ENCODE data around the gene BCAR3. TPM values are rescaled to one million over a fixed set of nuclear protein-coding genes. Genes with fewer than 3 reads are reported as not detected.
"Not testable (repeated sequence)": the region's sequence is repeated elsewhere in the genome, so short reads cannot be mapped to it uniquely, and the experiment has no call there.

BCAR3 gene
- total RNA-seq, 1 donor from 2014 or later = 16.6 TPM

- no peak for DNase-seq (ENCODE audit: extremely low spot score, unreplicated experiment)
Measured at GRCh38 chr1:93665015-93665414, 16.6 kb downstream of the BCAR3 start.

GRCh38 chr1:93663208-93663614 is 18.4 kb downstream of the BCAR3 start:
- Mint-ChIP-seq H3K27ac (peak overlapping the region; percentile 93), H3K4me1 (ENCODE audit: unreplicated experiment) (peaks cover 59% of the 10 kb centered on the region)
- TF ChIP-seq CTCF (conservative IDR thresholded peaks at IDR 0.05) = no peak

More at GRCh38 chr1:93665015-93665414, 16.6 kb downstream of the BCAR3 start:
- Mint-ChIP-seq H3K27ac (peak overlapping the region; percentile 93), H3K27me3 (no peaks in the 10 kb centered on the region), H3K36me3 (peaks cover 43% of the 10 kb centered on the region), H3K9me3 (no peaks in the 10 kb centered on the region), H3K4me1 (ENCODE audit: unreplicated experiment) (peaks cover 66% of the 10 kb centered on the region), H3K4me3 (no peak overlapping the region)
- TF ChIP-seq CTCF (conservative IDR thresholded peaks at IDR 0.05) = no peak

GRCh38 chr1:93662481-93663207 is 19.0 kb downstream of the BCAR3 start:
- TF ChIP-seq CTCF (conservative IDR thresholded peaks at IDR 0.05) = no peak
- DNase-seq (ENCODE audit: extremely low spot score, unreplicated experiment) = no peak
- Mint-ChIP-seq H3K4me1 (ENCODE audit: unreplicated experiment) (peaks cover 53% of the 10 kb centered on the region), H3K9me3 (no peaks in the 10 kb centered on the region), H3K36me3 (peaks cover 44% of the 10 kb centered on the region), H3K4me3 (peak overlapping the region; percentile 69), H3K27me3 (no peaks in the 10 kb centered on the region), H3K27ac (peak overlapping the region; percentile 93)

More at GRCh38 chr1:93663208-93663614, 18.4 kb downstream of the BCAR3 start:
- H3K27me3 Mint-ChIP-seq = no peaks in the 10 kb centered on the region
- no peak for DNase-seq (ENCODE audit: extremely low spot score, unreplicated experiment)
- no peak overlapping the region for H3K4me3 Mint-ChIP-seq
- H3K9me3 Mint-ChIP-seq = no peaks in the 10 kb centered on the region
- peaks cover 47% of the 10 kb centered on the region for H3K36me3 Mint-ChIP-seq

- H3K4me3 Mint-ChIP-seq = peak overlapping the region; percentile 69
- no peaks in the 10 kb centered on the region for H3K27me3 Mint-ChIP-seq
- H3K9me3 Mint-ChIP-seq = no peaks in the 10 kb centered on the region
- TF ChIP-seq CTCF (conservative IDR thresholded peaks at IDR 0.05) = no peak
- no peak for DNase-seq (ENCODE audit: extremely low spot score, unreplicated experiment)
- H3K4me1 Mint-ChIP-seq (ENCODE audit: unreplicated experiment) = peaks cover 48% of the 10 kb centered on the region
- peaks cover 41% of the 10 kb centered on the region for H3K36me3 Mint-ChIP-seq
- H3K27ac Mint-ChIP-seq = peak overlapping the region; percentile 93
Measured at GRCh38 chr1:93661829-93662474, 19.7 kb downstream of the BCAR3 start.

- H3K4me3 Mint-ChIP-seq; DNase-seq (ENCODE audit: extremely low spot score, unreplicated experiment); H3K27me3 Mint-ChIP-seq; H3K9me3 Mint-ChIP-seq: not testable (repeated sequence)
- Mint-ChIP-seq H3K36me3 (peaks cover 39% of the 10 kb centered on the region), H3K4me1 (ENCODE audit: unreplicated experiment) (peaks cover 45% of the 10 kb centered on the region), H3K27ac (peak overlapping the region; percentile 93)
Measured at GRCh38 chr1:93661341-93661740, 20.3 kb downstream of the BCAR3 start.

All from type B pancreatic cell (in vitro differentiated cells).